Panc1 (cell line): ENCODE measurements around the gene TMEM81. TPM values are rescaled to one million over a fixed set of nuclear protein-coding genes. Genes with fewer than 3 reads are reported as not detected.

Experiments used
- ATAC-seq: fragments of 200-7000 bp; cut with Tn5 transposase; 2 replicates; pipeline ENCODE4 v1.9.1; 2020; ENCODE audit warnings: mild to moderate bottlenecking, moderate library complexity
- BruUV-seq: library from RNA; stranded (reverse); fragments of 400-500 nt; replicated peaks from 2 replicates; lab custom pipeline; 2021; lab: Mats Ljungman, UMichigan
- CTCF ChIA-PET: fragments of 300-600 bp; sonication (Branson Sonifier 250); formaldehyde crosslinking; loops from one replicate; lab custom pipeline; 2022; ENCODE audit warnings: antibody characterized with exemption; lab: Charles Lee
- POLR2A ChIA-PET: fragments of 300-600 bp; sonication (Branson Sonifier 250); formaldehyde crosslinking; loops from one replicate; lab custom pipeline; 2022; ENCODE audit warnings: antibody characterized with exemption; lab: Charles Lee
- DNase-seq: peaks from one replicate; pipeline ENCODE4 v3.0.0-alpha.2; 2010; ENCODE audit warnings: low read depth, low spot score
- H3K27ac ChIP-seq: 2 replicates; pipeline ENCODE4 v1.5.1; 2011; ENCODE audit warnings: mild to moderate bottlenecking, low read length, inconsistent platforms
- H3K27me3 ChIP-seq: fragments of 200-500 bp; sonication (Bioruptor generic); 2 replicates; pipeline ENCODE4 v1.6.0; 2014; ENCODE audit warnings: low read length, inconsistent platforms; ENCODE audit not compliant: control insufficient read depth, insufficient read depth
- H3K36me3 ChIP-seq: fragments of 200-500 bp; sonication (Bioruptor generic); 2 replicates; pipeline ENCODE4 v1.5.1; 2014; ENCODE audit warnings: inconsistent platforms, mild to moderate bottlenecking, low read length, moderate library complexity; ENCODE audit not compliant: control insufficient read depth, insufficient read depth
- H3K4me1 ChIP-seq: 2 replicates; pipeline ENCODE4 v1.5.1; 2011; ENCODE audit warnings: inconsistent platforms, mild to moderate bottlenecking, low read length, moderate library complexity; ENCODE audit not compliant: control insufficient read depth, insufficient read depth
- H3K4me3 ChIP-seq, 2 experiments: 2 replicates each; pipeline ENCODE4 v1.5.1; 2011 to 2012; ENCODE audit warnings: low read depth in 2 of 2, low read length in 2 of 2, mild to moderate bottlenecking in 2 of 2, inconsistent platforms in 1 of 2, moderate library complexity in 1 of 2
- H3K9me3 ChIP-seq: fragments of 200-500 bp; sonication (Bioruptor generic); 2 replicates; pipeline ENCODE4 v1.5.1; 2014; ENCODE audit warnings: low read depth, mild to moderate bottlenecking, inconsistent platforms, low read length, moderate library complexity; ENCODE audit not compliant: control insufficient read depth, insufficient read depth
- CTCF ChIP-seq: fragments of 450-650 bp; IDR thresholded peaks from 2 replicates; pipeline ENCODE4 v1.5.1; 2017; ENCODE audit warnings: mild to moderate bottlenecking
- POLR2AphosphoS5 ChIP-seq: IDR thresholded peaks from 2 replicates; pipeline ENCODE4 v1.6.1; 2012; ENCODE audit warnings: mild to moderate bottlenecking, low read depth, low read length, moderate library complexity
- REST ChIP-seq, 2 experiments: IDR thresholded peaks; 2 replicates each; pipeline ENCODE4 v1.6.1; 2011 to 2012; ENCODE audit warnings: low read depth in 2 of 2, control low read depth in 1 of 2, low read length in 1 of 2, mild to moderate bottlenecking in 1 of 2, moderate library complexity in 1 of 2; ENCODE audit not compliant: insufficient read depth in 1 of 2
- SIN3A ChIP-seq: IDR thresholded peaks from 2 replicates; pipeline ENCODE4 v1.6.1; 2012; ENCODE audit warnings: low read depth, mild to moderate bottlenecking, low read length, moderate library complexity, borderline replicate concordance; ENCODE audit not compliant: insufficient read depth
- TCF7L2 ChIP-seq: IDR thresholded peaks from 2 replicates; pipeline ENCODE4 v1.6.1; 2011; ENCODE audit warnings: mild to moderate bottlenecking, low read depth, low read length, inconsistent platforms
- in situ Hi-C: cut with HindIII; loops from 2 replicates; pipeline ENCODE4 v1.10.0; 2016; ENCODE audit warnings: low sequenced_read_pairs, low pct_unique_long_range_greater_than_20kb
- intact Hi-C: fragments of 100-400 bp; cut with micrococcal nuclease; formaldehyde crosslinking; loops from one replicate; pipeline ENCODE4 v1.10.0; 2022; ENCODE audit not compliant: unreplicated experiment
- total RNA-seq: library from RNA; stranded (reverse); gene quantifications from one replicate; pipeline ENCODE4 v1.2.1, GENCODE V29; 2021; ENCODE audit not compliant: unreplicated experiment

TMEM81 gene
- total RNA-seq, 1 experiment from 2014 or later: 4.0 TPM

- BruUV-seq: no TSS peak
- intact Hi-C loops: no loop called here
Observed at GRCh38 chr1:205102404-205102803, 18.1 kb upstream of the TMEM81 start.

GRCh38 chr1:205098242-205098641, 14.0 kb upstream of the TMEM81 start:
- ChIA-PET CTCF (no interaction called here), POLR2A (no interaction called here)
- H3K36me3 ChIP-seq: peaks cover 44% of the 10 kb centered on the region
- intact Hi-C loops (no loop called here), in situ Hi-C loops (no loop called here)
- H3K4me3 ChIP-seq: no peak overlapping the region
- no peaks in the 10 kb centered on the region for H3K9me3 ChIP-seq
- DNase-seq (no peak), ATAC-seq (no peak)
- no peaks in the 10 kb centered on the region for H3K4me1 ChIP-seq
- no peak for TF ChIP-seq TCF7L2
- TF ChIP-seq REST (IDR thresholded peaks at IDR 0.05; ENCODE audit: insufficient read depth in 1 of 2, low read depth in 2 of 2, low read length in 1 of 2): no peak
- TF ChIP-seq CTCF: no peak
- TF ChIP-seq POLR2AphosphoS5: no peak
- no peak for TF ChIP-seq SIN3A
- no peaks in the 10 kb centered on the region for H3K27me3 ChIP-seq
- no TSS peak for BruUV-seq
- H3K27ac ChIP-seq: no peak overlapping the region

More at GRCh38 chr1:205102404-205102803, 18.1 kb upstream of the TMEM81 start:
- CTCF ChIA-PET: no interaction called here
- TF ChIP-seq SIN3A (no peak), TCF7L2 (no peak), REST (IDR thresholded peaks at IDR 0.05; ENCODE audit: insufficient read depth in 1 of 2, low read depth in 2 of 2, low read length in 1 of 2) (no peak), POLR2AphosphoS5 (no peak), CTCF (no peak)
- Histone ChIP-seq H3K4me1 (no peaks in the 10 kb centered on the region), H3K9me3 (no peaks in the 10 kb centered on the region), H3K36me3 (peaks cover 47% of the 10 kb centered on the region), H3K4me3 (no peak overlapping the region), H3K27ac (no peak overlapping the region), H3K27me3 (no peaks in the 10 kb centered on the region)
- in situ Hi-C loops: no loop called here
- POLR2A ChIA-PET: no interaction called here
- no peak for DNase-seq
- ATAC-seq: no peak
